Measurements from ENCODE around the gene XRN2.
A peak's percentile ranks its signal among the peaks of the same experiment; 100 is the strongest.

XRN2 gene

GRCh38 chr20:21303061-21303871 lies at the start of gene XRN2:
Gene XRN2, plus strand, starts transcription at chr20:21303331. Its CDS starts 68 bp downstream, at chr20:21303399.
- peak within 1 kb of the TSS; percentile 96 for H3K4me3 ChIP-seq (ENCODE audit: low read depth, low read length)

GRCh38 chr20:21257192-21257591 lies 45.9 kb upstream of the XRN2 start:
- no peak overlapping the region for H3K4me3 ChIP-seq (ENCODE audit: low read depth, low read length)

GRCh38 chr20:21258411-21258810 lies 44.7 kb upstream of the XRN2 start:
- no peak overlapping the region for H3K4me3 ChIP-seq (ENCODE audit: low read depth, low read length)

- H3K4me3 ChIP-seq (ENCODE audit: low read depth, low read length): no peak overlapping the region
Measured at GRCh38 chr20:21259346-21259745, 43.8 kb upstream of the XRN2 start.

GRCh38 chr20:21262812-21263211 lies 40.3 kb upstream of the XRN2 start:
- H3K4me3 ChIP-seq (ENCODE audit: low read depth, low read length): no peak overlapping the region

GRCh38 chr20:21265261-21266190 lies 37.6 kb upstream of the XRN2 start:
- H3K4me3 ChIP-seq (ENCODE audit: low read depth, low read length): no peak overlapping the region

GRCh38 chr20:21266191-21266536 lies 37.0 kb upstream of the XRN2 start:
- H3K4me3 ChIP-seq (ENCODE audit: low read depth, low read length): no peak overlapping the region

GRCh38 chr20:21269772-21270171 lies 33.4 kb upstream of the XRN2 start:
- no peak overlapping the region for H3K4me3 ChIP-seq (ENCODE audit: low read depth, low read length)

GRCh38 chr20:21270806-21271205 lies 32.3 kb upstream of the XRN2 start:
- no peak overlapping the region for H3K4me3 ChIP-seq (ENCODE audit: low read depth, low read length)

GRCh38 chr20:21272279-21272678 lies 30.9 kb upstream of the XRN2 start:
- no peak overlapping the region for H3K4me3 ChIP-seq (ENCODE audit: low read depth, low read length)

- H3K4me3 ChIP-seq (ENCODE audit: low read depth, low read length): no peak overlapping the region
Measured at GRCh38 chr20:21272679-21273078, 30.5 kb upstream of the XRN2 start.

- no peak overlapping the region for H3K4me3 ChIP-seq (ENCODE audit: low read depth, low read length)
Measured at GRCh38 chr20:21273755-21274386, 29.3 kb upstream of the XRN2 start.

GRCh38 chr20:21278829-21279228 lies 24.3 kb upstream of the XRN2 start:
- no peak overlapping the region for H3K4me3 ChIP-seq (ENCODE audit: low read depth, low read length)

GRCh38 chr20:21279706-21280521 lies 23.2 kb upstream of the XRN2 start:
- H3K4me3 ChIP-seq (ENCODE audit: low read depth, low read length): no peak overlapping the region

GRCh38 chr20:21280522-21281016 lies 22.6 kb upstream of the XRN2 start:
- H3K4me3 ChIP-seq (ENCODE audit: low read depth, low read length): no peak overlapping the region

GRCh38 chr20:21286775-21287174 lies 16.4 kb upstream of the XRN2 start:
- no peak overlapping the region for H3K4me3 ChIP-seq (ENCODE audit: low read depth, low read length)

- no peak overlapping the region for H3K4me3 ChIP-seq (ENCODE audit: low read depth, low read length)
Measured at GRCh38 chr20:21288587-21289370, 14.4 kb upstream of the XRN2 start.

GRCh38 chr20:21289651-21290050 lies 13.5 kb upstream of the XRN2 start:
- no peak overlapping the region for H3K4me3 ChIP-seq (ENCODE audit: low read depth, low read length)

GRCh38 chr20:21291026-21291425 lies 12.1 kb upstream of the XRN2 start:
- H3K4me3 ChIP-seq (ENCODE audit: low read depth, low read length): no peak overlapping the region

GRCh38 chr20:21294755-21295154 lies 8.4 kb upstream of the XRN2 start:
- H3K4me3 ChIP-seq (ENCODE audit: low read depth, low read length): no peak overlapping the region

Data from iPS-11a (cell line).